ENCODE data around the gene FCRLA. TPM values are rescaled to one million over a fixed set of nuclear protein-coding genes. Genes with fewer than 3 reads are reported as not detected.
A peak's percentile ranks its signal among the peaks of the same experiment; 100 is the strongest.

FCRLA gene
- total RNA-seq, 1 experiment from 2014 or later, result not detected

DNA sequence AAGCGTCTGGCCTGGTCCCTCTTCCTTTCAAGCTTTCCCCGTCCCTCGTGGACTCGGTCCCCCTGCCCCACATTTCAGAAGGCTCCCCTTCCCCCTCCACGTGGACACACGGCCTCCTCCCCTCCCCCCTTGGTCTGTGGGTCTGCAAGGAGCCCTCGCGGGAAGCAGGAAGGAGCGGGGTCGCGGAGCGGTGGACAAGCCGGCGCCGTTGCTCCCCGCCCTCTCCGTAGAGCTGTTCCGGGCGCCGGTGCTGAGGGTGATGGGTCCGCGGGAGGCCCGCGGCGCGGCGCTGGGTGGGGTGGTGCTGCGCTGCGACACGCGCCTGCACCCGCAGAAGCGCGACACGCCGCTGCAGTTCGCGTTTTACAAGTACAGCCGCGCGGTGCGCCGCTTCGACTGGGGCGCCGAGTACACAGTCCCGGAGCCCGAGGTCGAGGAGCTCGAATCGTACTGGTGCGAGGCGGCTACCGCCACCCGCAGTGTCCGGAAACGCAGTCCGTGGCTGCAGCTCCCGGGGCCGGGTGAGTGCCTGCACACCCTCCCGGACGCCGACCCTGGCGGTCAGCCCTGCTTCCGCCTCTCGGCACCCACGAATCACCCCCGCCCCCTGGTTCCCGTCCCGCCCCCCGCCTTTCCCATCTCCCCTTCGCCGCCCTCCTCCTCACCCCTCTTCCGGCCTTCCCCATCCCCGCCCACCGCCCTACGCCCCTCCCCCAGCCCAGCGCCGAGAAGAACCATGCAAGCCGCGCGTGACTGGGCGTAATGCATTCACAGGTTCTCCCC is 19.6 kb downstream of the FCRLA start:
- DNase-seq (ENCODE audit: low read depth), result peak; percentile 69
- in situ Hi-C loops (cut with HindIII; ENCODE audit: low pct_unique_long_range_greater_than_20kb, low sequenced_read_pairs), result no loop called here

DNA sequence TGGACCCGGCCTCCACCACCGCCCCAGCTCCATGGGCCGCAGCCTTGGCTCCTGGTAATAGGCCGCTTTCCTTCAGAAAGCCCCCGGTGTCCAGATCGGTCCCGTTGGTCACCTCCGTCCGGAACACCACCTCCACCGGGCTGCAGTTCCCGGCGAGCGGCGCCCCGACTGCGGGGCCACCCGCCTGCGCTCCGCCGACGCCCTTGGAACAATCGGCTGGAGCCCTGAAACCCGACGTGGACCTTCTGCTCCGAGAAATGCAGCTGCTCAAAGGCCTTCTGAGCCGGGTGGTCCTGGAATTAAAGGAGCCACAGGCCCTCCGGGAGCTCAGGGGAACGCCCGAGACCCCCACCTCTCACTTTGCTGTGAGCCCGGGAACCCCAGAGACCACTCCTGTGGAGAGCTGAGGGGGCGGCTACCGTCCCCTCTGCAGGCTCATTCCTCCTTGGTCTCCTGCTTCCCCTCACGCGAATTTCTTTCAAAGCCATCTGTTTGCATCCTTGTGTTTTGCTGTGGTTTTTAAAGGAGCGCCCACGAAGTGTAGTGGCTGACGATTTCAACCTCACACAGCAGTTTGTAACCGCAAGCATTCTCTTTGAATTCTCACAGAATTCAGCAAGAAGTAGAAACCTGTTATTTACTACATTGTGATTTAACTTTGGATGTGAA is 20.4 kb downstream of the FCRLA start:
- in situ Hi-C loops (cut with HindIII; ENCODE audit: low pct_unique_long_range_greater_than_20kb, low sequenced_read_pairs), result no loop called here
- peak; percentile 66 for DNase-seq (ENCODE audit: low read depth)

DNA sequence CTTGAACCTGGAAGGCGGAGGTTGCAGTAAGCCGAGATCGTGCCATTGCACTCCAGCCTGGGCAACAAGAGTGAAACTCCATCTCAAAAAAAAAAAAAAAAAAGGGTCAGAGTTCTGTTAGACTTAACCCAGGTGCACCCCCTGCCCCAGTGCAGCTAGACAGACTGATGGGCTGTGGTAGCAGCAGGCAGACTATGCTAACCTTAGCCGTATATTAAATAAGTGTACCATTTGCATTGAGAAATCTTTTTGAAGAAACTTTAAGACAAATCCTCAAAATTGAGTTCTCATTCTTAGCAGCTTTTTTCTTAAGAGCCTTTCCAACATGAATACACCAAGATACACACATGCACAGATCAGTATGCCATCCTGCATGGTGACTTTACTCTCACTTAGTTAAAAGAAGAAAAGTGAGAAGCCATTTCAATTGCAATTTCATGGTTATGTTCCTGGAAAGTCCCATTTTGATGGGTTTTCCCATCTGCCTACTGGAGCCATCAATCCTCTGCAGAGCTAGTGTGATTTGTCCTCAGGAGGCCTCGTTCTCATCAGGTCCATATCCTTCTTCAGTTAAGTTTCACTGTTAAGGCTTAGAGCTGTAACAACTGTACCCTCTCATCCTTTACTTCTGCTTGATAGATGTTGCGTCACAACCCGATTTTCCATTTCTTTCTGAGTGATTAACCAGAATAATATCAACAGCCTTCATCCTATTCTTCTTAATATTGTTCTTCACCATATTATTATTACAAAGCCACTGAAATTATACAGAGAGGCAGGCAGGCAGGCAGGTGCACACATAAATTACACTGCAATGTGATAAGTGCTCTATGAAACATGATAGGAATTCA is 21.6 kb downstream of the FCRLA start:
- in situ Hi-C loops (cut with HindIII; ENCODE audit: low pct_unique_long_range_greater_than_20kb, low sequenced_read_pairs), result no loop called here
- DNase-seq (ENCODE audit: low read depth), result no peak

DNA sequence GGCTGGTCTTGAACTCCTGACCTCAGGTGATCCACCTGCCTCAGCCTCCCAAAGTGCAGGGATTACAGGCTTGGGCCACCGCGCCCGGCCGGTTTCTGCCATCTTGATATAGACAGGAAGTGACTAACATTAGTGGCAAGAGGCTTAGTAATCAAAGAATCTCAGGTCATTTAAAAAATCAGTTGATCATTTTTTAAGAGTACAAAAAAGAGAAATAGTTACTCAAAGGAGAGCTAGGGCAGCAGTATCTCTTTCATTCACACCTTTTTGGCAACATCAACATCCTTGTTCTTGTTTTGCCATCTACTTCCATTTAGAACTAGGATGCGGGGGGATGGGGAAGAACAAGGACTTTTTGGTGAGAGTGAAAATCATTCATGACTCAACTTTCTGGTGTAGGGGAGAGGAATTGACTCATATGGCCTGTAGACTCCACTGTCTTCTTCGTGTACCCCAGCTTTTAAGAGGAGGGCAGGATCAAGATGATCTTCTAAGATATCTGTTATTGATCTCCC is 23.1 kb downstream of the FCRLA start:
- in situ Hi-C loops (cut with HindIII; ENCODE audit: low pct_unique_long_range_greater_than_20kb, low sequenced_read_pairs), result no loop called here
- no peak for DNase-seq (ENCODE audit: low read depth)

DNA sequence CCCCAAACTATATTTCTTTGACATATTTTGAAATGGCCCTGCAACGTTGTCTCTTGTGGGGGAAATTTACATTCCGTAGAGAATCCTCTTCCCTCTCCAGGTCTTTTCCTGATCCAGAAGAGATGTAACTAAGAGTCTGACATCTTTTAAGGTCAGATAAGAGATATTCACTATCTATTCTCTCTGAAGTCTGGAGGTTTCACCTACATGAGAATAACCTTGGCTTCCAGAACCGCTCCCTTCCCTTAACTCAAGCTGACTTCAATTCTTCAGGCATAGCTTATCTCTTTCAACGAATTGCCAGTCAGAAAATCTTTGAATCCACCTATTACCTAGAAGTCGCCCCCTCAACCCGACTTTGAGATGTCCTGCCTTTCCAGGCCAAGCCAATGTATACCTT is 24.2 kb downstream of the FCRLA start:
- in situ Hi-C loops (cut with HindIII; ENCODE audit: low pct_unique_long_range_greater_than_20kb, low sequenced_read_pairs), result no loop called here

DNA sequence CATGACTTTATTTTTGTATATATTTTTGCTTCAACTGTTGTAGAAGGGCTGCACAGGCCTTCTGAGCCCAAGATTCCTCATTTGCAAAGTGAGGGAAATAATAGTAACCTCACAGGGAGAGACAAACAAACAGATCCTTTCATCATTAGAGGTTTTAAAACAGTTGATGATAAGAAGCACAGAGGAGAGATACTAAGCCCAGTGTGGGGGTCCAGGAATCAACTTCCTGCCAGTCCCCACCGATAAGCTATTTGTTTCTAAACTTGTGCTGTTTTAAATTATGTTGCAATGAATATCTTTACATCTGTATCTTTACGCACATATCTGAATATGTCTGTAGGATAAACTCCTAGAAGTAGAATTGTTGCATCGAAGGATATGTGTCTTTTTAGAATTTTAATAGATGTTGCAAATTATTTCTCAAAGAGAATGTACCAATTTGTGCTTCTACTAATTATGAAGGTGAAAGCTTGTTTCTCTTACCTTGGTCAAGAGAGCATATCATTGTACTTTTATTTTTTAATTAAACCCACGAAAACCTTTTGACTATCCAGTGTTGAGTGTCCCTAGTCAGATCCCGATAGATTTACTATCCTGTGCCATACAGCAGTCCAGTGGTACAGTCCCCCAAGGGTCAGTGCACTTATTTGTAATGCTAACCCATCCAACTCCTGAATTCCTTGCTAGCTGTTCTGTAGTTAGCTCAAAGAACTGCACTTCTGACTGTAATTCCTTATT is 25.1 kb downstream of the FCRLA start:
- no peak for DNase-seq (ENCODE audit: low read depth)
- in situ Hi-C loops (cut with HindIII; ENCODE audit: low pct_unique_long_range_greater_than_20kb, low sequenced_read_pairs), result no loop called here

More for the DNA sequence above, 24.2 kb downstream of the FCRLA start:
- no peak for DNase-seq (ENCODE audit: low read depth)

DNA sequence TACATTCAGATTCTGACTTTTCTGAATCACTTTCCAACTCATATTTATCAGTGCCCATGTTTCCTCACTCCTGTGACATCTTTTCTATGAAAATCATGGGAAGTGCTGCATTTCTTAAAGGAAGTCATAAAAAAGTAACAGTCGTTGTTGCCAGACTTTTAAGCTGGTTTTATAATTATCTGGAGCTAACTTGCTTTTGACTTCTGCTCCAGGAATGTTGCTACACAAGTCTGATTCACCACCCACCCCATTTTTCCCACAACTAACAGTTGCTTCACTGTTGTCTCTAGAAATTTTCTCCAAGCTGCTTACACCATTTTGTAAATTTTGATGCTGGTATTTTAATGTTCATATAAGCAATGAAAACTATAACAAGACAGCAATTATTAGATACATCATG is 26.5 kb downstream of the FCRLA start:
- in situ Hi-C loops (cut with HindIII; ENCODE audit: low pct_unique_long_range_greater_than_20kb, low sequenced_read_pairs), result no loop called here
- DNase-seq (ENCODE audit: low read depth), result no peak

DNA sequence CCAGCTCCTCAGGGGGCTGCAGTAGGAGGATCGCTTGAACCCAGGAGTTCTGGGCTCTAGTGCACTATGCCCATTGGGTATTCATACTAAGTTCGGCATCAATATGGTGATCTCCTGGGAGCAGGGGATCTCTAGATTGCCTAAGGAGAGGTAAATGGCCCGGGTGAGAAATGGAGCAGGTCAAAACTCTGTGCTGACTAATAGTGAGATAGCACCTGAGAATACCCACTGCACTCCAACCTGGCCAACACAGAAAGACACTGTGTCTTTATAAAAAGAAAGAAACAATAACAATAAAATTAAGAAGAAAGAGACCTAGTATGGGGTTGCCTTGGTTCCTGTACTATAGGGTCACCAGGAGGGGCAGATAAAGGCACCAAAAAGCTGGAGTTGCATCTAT is 28.8 kb downstream of the FCRLA start:
- in situ Hi-C loops (cut with HindIII; ENCODE audit: low pct_unique_long_range_greater_than_20kb, low sequenced_read_pairs), result no loop called here

DNA sequence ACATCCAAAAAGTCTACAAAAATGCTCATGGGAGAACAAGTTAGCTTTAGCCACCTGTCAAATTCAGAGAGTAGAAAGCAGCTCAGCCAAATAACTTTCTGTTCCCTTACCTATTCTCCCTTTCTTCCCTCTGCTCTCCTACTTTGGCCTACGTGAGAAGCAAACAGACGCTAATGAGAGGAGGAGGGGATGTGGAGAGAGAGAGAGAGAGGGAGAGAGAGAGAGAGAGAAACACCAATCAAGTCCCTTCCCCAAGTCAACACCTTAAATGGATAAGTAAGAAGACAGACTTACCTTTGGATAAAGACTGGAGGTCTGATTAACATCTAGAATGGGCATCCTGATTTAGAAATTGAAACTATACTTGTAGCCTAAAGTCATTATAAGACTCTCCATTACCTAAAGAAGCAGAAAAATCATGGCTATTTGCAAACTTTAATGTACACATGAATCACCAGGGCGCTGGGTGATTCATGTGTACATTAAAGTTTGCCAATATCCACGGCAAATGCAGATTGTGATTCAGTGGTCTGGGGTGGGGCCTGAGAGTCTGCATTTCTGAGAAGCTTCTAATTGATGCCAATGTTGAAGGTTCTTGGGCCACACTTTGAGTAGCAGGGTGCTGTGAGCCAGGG is 29.4 kb downstream of the FCRLA start:
- DNase-seq (ENCODE audit: low read depth), result no peak
- in situ Hi-C loops (cut with HindIII; ENCODE audit: low pct_unique_long_range_greater_than_20kb, low sequenced_read_pairs), result no loop called here

More for the DNA sequence above, 28.8 kb downstream of the FCRLA start:
- no peak for DNase-seq (ENCODE audit: low read depth)

DNA sequence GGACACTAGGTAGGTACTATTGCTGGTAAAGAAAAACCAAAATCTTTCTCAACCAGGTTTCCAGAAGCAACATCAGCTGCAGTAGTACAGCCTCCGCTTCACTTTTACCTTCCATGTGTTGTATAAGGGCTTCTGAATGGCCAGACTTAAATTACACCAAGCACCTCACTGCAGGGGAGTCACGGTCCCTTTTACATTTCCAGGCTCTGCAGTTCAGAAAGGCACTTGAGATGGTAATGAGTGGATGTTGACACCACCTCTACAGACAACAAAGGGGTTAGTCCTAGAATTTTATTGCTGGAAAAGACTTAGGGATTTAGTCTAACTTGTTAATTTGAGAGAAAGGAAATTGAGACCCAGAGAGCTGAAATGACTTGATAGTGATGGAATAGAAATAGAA is 30.6 kb downstream of the FCRLA start:
- in situ Hi-C loops (cut with HindIII; ENCODE audit: low pct_unique_long_range_greater_than_20kb, low sequenced_read_pairs), result no loop called here
- DNase-seq (ENCODE audit: low read depth), result no peak

DNA sequence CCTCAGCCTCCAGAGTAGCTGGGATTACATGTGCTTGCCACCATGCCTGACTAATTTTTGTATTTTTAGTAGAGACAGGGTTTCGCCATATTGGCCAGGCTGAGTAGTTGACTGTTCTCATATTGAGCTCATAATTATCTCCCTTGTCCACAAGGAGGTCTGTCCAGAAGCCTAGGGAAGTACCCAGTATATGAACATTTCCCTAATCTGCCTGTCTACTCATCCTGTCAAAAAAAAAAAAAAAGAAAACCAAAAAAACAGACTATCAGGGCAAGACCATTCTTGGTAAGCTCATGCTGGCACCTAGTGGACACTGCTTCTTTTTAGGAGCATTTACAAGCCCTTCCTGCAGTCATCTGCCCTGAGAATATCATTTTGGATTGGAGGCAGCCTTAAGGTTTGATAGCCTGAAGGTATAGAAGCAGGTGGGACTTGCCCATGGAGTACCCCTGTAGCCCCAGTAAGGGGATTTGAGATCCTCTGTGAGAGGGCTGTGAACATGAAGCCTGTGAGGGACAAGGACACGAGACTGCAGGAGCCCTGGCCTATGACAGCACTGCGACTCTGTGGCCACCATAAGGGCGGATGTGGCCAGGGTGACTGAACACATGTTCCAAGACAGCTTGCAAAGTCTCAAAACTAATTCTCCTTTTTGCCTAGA is 31.7 kb downstream of the FCRLA start:
- in situ Hi-C loops (cut with HindIII; ENCODE audit: low pct_unique_long_range_greater_than_20kb, low sequenced_read_pairs), result no loop called here
- peak; percentile 60 for DNase-seq (ENCODE audit: low read depth)

DNA sequence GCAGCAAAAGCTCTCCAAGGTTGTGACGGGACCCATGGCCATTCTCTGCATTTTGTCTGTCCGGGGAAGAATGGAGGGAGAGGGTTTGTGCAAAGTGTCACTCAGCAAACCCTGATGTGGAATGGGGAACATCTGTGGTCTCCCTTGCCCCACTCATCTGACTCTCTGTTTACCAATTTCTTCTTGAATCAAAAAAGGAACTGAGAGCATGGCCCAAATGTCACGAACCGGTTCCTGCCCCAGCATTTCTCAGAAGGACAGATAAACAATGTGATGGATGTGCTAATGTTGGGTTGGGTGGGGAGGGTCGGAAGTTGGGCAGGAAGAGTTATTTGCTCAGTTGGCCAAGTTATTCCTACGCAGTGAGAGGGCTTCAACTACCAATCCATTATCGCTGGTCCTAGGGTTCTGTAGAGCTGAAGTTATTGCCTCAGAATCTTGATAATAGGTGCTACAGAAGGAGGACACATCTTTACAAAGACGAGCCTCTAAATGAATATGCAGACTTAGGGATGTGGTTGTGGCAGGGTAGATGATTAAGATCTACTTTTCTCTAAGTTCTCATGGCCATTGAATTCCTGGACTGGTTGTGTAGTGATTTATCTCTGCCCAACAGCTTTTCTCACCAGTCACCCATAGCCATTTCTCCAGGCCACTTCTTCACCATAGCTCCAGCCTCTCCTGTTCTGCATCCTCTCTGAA is 33.0 kb downstream of the FCRLA start:
- DNase-seq (ENCODE audit: low read depth), result no peak
- in situ Hi-C loops (cut with HindIII; ENCODE audit: low pct_unique_long_range_greater_than_20kb, low sequenced_read_pairs), result no loop called here

DNA sequence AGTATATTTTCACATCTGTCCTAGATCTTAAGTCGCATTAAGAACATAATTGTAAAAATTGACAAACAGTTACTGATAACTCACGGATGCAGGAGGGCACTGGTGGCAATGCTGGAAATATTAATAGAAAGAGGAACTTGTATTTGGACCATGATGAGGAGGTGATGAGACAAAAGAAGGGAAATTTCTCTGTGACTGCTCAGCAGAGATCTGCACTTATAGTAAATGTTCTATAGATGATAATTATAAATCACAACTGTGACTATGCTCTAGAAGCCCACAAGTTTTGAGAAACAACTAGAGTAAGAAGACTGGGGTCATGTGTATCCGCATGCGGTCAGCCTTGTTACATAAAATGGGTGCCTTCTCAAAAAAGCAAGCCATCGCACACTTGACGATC is 33.9 kb downstream of the FCRLA start:
- in situ Hi-C loops (cut with HindIII; ENCODE audit: low pct_unique_long_range_greater_than_20kb, low sequenced_read_pairs), result no loop called here
- DNase-seq (ENCODE audit: low read depth), result no peak

DNA sequence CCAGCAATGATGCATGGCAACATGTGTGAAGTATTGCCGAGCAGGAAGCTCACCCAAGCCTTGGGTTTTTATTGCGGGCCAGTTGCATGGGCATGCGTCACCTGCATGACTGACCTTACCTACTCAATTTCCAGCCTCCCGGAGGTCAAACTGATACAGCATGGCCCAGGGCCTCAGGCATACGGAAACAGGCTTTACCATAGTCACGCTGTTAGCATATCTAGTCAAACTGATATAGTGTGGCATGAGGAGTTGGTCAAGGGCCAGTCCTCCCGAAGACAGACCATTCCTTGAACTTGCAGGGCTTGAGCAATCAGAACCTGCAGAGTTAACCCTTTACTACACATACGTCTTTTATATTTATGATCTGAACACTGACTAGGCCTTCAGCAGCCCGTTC is 36.2 kb downstream of the FCRLA start:
- no peak for DNase-seq (ENCODE audit: low read depth)
- in situ Hi-C loops (cut with HindIII; ENCODE audit: low pct_unique_long_range_greater_than_20kb, low sequenced_read_pairs), result no loop called here

DNA sequence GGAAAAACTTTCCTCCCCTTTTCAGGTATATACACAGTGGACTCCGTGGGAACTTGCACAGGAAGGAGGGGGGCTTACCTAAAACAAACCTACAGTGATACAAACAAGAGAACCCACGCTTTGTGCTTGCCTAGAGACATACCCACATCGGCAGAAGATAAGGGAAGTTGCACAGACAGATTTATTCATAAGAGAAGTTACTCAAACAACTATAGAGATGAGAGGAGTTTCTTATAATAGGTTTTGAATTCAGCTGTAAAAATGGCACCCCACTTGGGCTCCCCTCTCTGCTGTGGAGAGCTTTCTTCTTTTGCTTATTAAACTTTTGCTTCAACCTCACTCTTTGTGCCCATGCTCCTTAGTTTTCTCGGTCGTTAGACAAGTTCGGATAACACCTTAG is 40.8 kb downstream of the FCRLA start:
- in situ Hi-C loops (cut with HindIII; ENCODE audit: low pct_unique_long_range_greater_than_20kb, low sequenced_read_pairs), result no loop called here
- no peak for DNase-seq (ENCODE audit: low read depth)

DNA sequence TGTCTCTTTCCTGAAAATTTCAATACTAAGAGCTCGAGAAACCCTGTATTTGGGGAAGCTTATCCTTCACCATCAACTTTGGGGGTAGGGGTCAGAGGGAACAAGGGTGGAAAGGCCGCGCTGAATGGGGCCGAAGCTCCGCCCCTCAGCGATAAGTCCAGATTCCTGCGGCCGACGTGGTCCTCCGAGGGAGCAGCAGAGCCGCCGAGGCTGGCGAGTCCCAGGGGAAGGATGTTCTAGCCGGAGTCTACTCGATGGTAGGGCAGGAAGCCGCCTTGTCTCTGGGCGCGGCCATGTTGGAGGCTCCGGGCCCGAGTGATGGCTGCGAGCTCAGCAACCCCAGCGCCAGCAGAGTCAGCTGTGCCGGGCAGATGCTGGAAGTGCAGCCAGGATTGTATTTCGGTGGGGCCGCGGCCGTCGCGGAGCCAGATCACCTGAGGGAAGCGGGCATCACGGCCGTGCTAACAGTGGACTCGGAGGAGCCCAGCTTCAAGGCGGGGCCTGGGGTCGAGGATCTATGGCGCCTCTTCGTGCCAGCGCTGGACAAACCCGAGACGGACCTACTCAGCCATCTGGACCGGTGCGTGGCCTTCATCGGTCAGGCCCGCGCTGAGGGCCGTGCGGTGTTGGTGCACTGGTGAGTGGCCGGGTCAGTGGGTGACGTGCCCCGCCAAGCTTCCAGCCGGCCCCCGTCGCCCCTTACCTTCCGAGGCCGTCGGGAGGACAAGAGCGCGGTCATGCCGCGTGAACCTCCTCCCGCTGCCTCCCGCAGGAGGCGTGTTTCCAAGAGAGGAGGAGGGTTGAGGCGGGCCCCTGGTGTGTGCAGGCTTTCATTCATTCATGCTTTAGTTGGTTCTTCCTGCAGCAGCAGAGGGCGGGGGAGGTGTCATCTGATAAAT is 42.7 kb downstream of the FCRLA start, which contains the start of gene DUSP12:
DUSP12 (plus strand) TSS at position 278 of the 899 bp plus-strand sequence; CDS start at position 294, 16 bp downstream.
- peak; percentile 90 for DNase-seq (ENCODE audit: low read depth)
- in situ Hi-C loops (cut with HindIII; ENCODE audit: low pct_unique_long_range_greater_than_20kb, low sequenced_read_pairs), result no loop called here
